ENCODE data around the gene ZNRF3.
A peak's percentile ranks its signal among the peaks of the same experiment; 100 is the strongest.

Gene ZNRF3

GRCh38 chr22:28981818-28982499 lies 98.6 kb downstream of the ZNRF3 start:
- no peak for DNase-seq (ENCODE audit: low read depth in 4 of 4, low spot score in 1 of 4)

GRCh38 chr22:28983190-28983589 lies 99.8 kb downstream of the ZNRF3 start:
- DNase-seq (ENCODE audit: low read depth in 4 of 4, low spot score in 1 of 4) = no peak

- no peak for DNase-seq (ENCODE audit: low read depth in 4 of 4, low spot score in 1 of 4)
Measured at GRCh38 chr22:28983788-28984441, 100.5 kb downstream of the ZNRF3 start.

- DNase-seq (ENCODE audit: low read depth in 4 of 4, low spot score in 1 of 4) = no peak
Measured at GRCh38 chr22:28984482-28985158, 101.2 kb downstream of the ZNRF3 start.

GRCh38 chr22:28985581-28986290 lies 102.4 kb downstream of the ZNRF3 start:
- DNase-seq (ENCODE audit: low read depth in 4 of 4, low spot score in 1 of 4) = no peak

GRCh38 chr22:28986366-28986765 lies 103.0 kb downstream of the ZNRF3 start:
- no peak for DNase-seq (ENCODE audit: low read depth in 4 of 4, low spot score in 1 of 4)

GRCh38 chr22:28988457-28988856 lies 105.1 kb downstream of the ZNRF3 start:
- DNase-seq (ENCODE audit: low read depth in 4 of 4, low spot score in 1 of 4) = no peak

- DNase-seq (ENCODE audit: low read depth in 4 of 4, low spot score in 1 of 4) = peak in 1 of 4 experiments; percentile 4
Measured at GRCh38 chr22:28989035-28989464, 105.7 kb downstream of the ZNRF3 start.

- DNase-seq (ENCODE audit: low read depth in 4 of 4, low spot score in 1 of 4) = no peak
Measured at GRCh38 chr22:28989484-28989883, 106.1 kb downstream of the ZNRF3 start.

GRCh38 chr22:28989912-28990311 lies 106.5 kb downstream of the ZNRF3 start:
- no peak for DNase-seq (ENCODE audit: low read depth in 4 of 4, low spot score in 1 of 4)

GRCh38 chr22:28992565-28993356 lies 109.4 kb downstream of the ZNRF3 start:
- no peak for DNase-seq (ENCODE audit: low read depth in 4 of 4, low spot score in 1 of 4)

GRCh38 chr22:28994522-28994921 lies 111.2 kb downstream of the ZNRF3 start:
- DNase-seq (ENCODE audit: low read depth in 4 of 4, low spot score in 1 of 4) = no peak

GRCh38 chr22:28995551-28995950 lies 112.2 kb downstream of the ZNRF3 start:
- no peak for DNase-seq (ENCODE audit: low read depth in 4 of 4, low spot score in 1 of 4)

GRCh38 chr22:28997342-28997741 lies 114.0 kb downstream of the ZNRF3 start:
- DNase-seq (ENCODE audit: low read depth in 4 of 4, low spot score in 1 of 4) = no peak

GRCh38 chr22:28998681-28999080 lies 115.3 kb downstream of the ZNRF3 start:
- no peak for DNase-seq (ENCODE audit: low read depth in 4 of 4, low spot score in 1 of 4)

GRCh38 chr22:28999510-28999909 lies 116.1 kb downstream of the ZNRF3 start:
- no peak for DNase-seq (ENCODE audit: low read depth in 4 of 4, low spot score in 1 of 4)

- no peak for DNase-seq (ENCODE audit: low read depth in 4 of 4, low spot score in 1 of 4)
Measured at GRCh38 chr22:28999919-29000556, 116.7 kb downstream of the ZNRF3 start.

GRCh38 chr22:29000641-29001040 lies 117.3 kb downstream of the ZNRF3 start:
- DNase-seq (ENCODE audit: low read depth in 4 of 4, low spot score in 1 of 4) = no peak

- no peak for DNase-seq (ENCODE audit: low read depth in 4 of 4, low spot score in 1 of 4)
Measured at GRCh38 chr22:29002603-29003002, 119.2 kb downstream of the ZNRF3 start.

- DNase-seq (ENCODE audit: low read depth in 4 of 4, low spot score in 1 of 4) = no peak
Measured at GRCh38 chr22:29003552-29003951, 120.2 kb downstream of the ZNRF3 start.

Data from stimulated activated CD4-positive, alpha-beta T cell treated with anti-CD3 and anti-CD28 coated beads, Interleukin-1b, Interleukin-23, amount 100 ng/mL, for 24 hours (primary cell).